Measurements from ENCODE around the gene FASLG.
"Not testable (repeated sequence)": the region's sequence is repeated elsewhere in the genome, so short reads cannot be mapped to it uniquely, and the experiment has no call there.

Gene FASLG

GRCh38 chr1:172682812-172683211, 23.9 kb downstream of the FASLG start:
- TF ChIP-seq ZFX (IDR thresholded peaks at IDR 0.05) (no peak), CTCF (conservative IDR thresholded peaks at IDR 0.05) (no peak)
- H3K27ac ChIP-seq, result no peak overlapping the region

- TF ChIP-seq CTCF (conservative IDR thresholded peaks at IDR 0.05) (no peak), ZFX (IDR thresholded peaks at IDR 0.05) (no peak)
- H3K27ac ChIP-seq, result no peak overlapping the region
Measured at GRCh38 chr1:172686143-172686542, 27.2 kb downstream of the FASLG start.

GRCh38 chr1:172688428-172689085, 29.7 kb downstream of the FASLG start:
- H3K27ac ChIP-seq, result not testable (repeated sequence)

GRCh38 chr1:172690925-172691324, 32.0 kb downstream of the FASLG start:
- not testable (repeated sequence) for H3K27ac ChIP-seq

- TF ChIP-seq ZFX (IDR thresholded peaks at IDR 0.05), result no peak
- TF ChIP-seq CTCF (conservative IDR thresholded peaks at IDR 0.05), result no peak
- H3K27ac ChIP-seq, result no peak overlapping the region
Measured at GRCh38 chr1:172697534-172698002, 38.7 kb downstream of the FASLG start.

- no peak overlapping the region for H3K27ac ChIP-seq
- TF ChIP-seq ZFX (IDR thresholded peaks at IDR 0.05) (no peak), CTCF (conservative IDR thresholded peaks at IDR 0.05) (no peak)
Measured at GRCh38 chr1:172698224-172698623, 39.3 kb downstream of the FASLG start.

- H3K27ac ChIP-seq, result no peak overlapping the region
Measured at GRCh38 chr1:172699111-172699510, 40.2 kb downstream of the FASLG start.

GRCh38 chr1:172699695-172700227, 40.9 kb downstream of the FASLG start:
- TF ChIP-seq ZFX (IDR thresholded peaks at IDR 0.05) (no peak), CTCF (conservative IDR thresholded peaks at IDR 0.05) (no peak)
- H3K27ac ChIP-seq, result no peak overlapping the region

More at GRCh38 chr1:172699111-172699510, 40.2 kb downstream of the FASLG start:
- TF ChIP-seq CTCF (conservative IDR thresholded peaks at IDR 0.05), result no peak
- TF ChIP-seq ZFX (IDR thresholded peaks at IDR 0.05), result no peak
